PC-3 (cell line): Measurements from ENCODE around the gene SLC10A2.

Source experiments
- EZH2 ChIP-seq: fragments of 300-600 bp; sonication (generic); IDR thresholded peaks from one replicate; pipeline ENCODE4 v1.6.1; 2017; ENCODE audit warnings: antibody characterized with exemption, mild to moderate bottlenecking, low read length; ENCODE audit not compliant: unreplicated experiment
- EZH2phosphoT487 ChIP-seq: fragments of 300-600 bp; sonication (generic); IDR thresholded peaks from 2 replicates; pipeline ENCODE4 v1.6.1; 2018; ENCODE audit warnings: mild to moderate bottlenecking, antibody characterized with exemption, low read length, borderline replicate concordance
- TF ChIP-seq, protein P1 (sequence below): fragments of 300-600 bp; sonication (generic); conservative IDR thresholded peaks from 2 replicates; pipeline ENCODE4 v1.5.1; 2017; ENCODE audit warnings: antibody characterized with exemption, low read depth, mild to moderate bottlenecking, low read length

DNA sequence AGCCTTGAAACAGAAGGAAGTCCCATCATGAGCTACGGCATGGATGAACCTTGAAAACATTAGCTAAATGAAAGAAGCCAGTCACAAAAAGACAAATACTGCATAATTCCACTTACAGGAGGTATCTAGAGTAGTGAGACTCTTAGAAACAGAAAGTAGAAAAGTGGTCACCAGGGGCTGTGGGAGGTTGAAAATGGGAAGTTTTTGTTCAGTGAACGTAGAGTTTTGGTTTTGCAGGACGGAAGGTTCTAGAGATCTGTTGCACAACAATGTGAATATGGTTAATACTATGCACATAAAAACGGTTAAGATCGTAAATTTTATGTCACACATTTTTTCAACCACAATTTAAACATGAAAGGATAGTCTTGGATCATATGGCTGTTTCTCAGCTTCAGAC lies 11.9 kb upstream of the SLC10A2 start:
- TF ChIP-seq, protein P1, sequence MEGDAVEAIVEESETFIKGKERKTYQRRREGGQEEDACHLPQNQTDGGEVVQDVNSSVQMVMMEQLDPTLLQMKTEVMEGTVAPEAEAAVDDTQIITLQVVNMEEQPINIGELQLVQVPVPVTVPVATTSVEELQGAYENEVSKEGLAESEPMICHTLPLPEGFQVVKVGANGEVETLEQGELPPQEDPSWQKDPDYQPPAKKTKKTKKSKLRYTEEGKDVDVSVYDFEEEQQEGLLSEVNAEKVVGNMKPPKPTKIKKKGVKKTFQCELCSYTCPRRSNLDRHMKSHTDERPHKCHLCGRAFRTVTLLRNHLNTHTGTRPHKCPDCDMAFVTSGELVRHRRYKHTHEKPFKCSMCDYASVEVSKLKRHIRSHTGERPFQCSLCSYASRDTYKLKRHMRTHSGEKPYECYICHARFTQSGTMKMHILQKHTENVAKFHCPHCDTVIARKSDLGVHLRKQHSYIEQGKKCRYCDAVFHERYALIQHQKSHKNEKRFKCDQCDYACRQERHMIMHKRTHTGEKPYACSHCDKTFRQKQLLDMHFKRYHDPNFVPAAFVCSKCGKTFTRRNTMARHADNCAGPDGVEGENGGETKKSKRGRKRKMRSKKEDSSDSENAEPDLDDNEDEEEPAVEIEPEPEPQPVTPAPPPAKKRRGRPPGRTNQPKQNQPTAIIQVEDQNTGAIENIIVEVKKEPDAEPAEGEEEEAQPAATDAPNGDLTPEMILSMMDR, result no peak
- no peak for TF ChIP-seq EZH2
- TF ChIP-seq EZH2phosphoT487, result no peak
